Measurements from ENCODE around the gene TNFRSF25.

Gene TNFRSF25

GRCh38 chr1:6484826-6485167 lies 18.8 kb upstream of the TNFRSF25 start:
- H3K4me3 ChIP-seq (ENCODE audit: low read depth in 1 of 2, low read length in 2 of 2): no peak overlapping the region
- peaks cover 8 to 42% of the 10 kb centered on the region in 2 donors for H3K27me3 ChIP-seq (ENCODE audit: control insufficient read depth in 1 of 2, insufficient read depth in 2 of 2, low read length in 2 of 2)
- no peak overlapping the region for H3K9ac ChIP-seq (ENCODE audit: low read length)
- H3K36me3 ChIP-seq (ENCODE audit: insufficient read depth, low read length): no peaks in the 10 kb centered on the region
- H3K9me3 ChIP-seq (ENCODE audit: low read length): no peaks in the 10 kb centered on the region
- no peak overlapping the region for H3K27ac ChIP-seq (ENCODE audit: low read depth, low read length)
- peaks cover 10% of the 10 kb centered on the region for H3K4me1 ChIP-seq (ENCODE audit: insufficient read depth, low read length)

GRCh38 chr1:6483761-6484117 lies 17.8 kb upstream of the TNFRSF25 start:
- no peaks in the 10 kb centered on the region for H3K9me3 ChIP-seq (ENCODE audit: low read length)
- H3K4me3 ChIP-seq (ENCODE audit: low read depth in 1 of 2, low read length in 2 of 2): no peak overlapping the region
- H3K9ac ChIP-seq (ENCODE audit: low read length): no peak overlapping the region
- no peak overlapping the region for H3K27ac ChIP-seq (ENCODE audit: low read depth, low read length)
- peaks cover 10% of the 10 kb centered on the region for H3K4me1 ChIP-seq (ENCODE audit: insufficient read depth, low read length)
- H3K36me3 ChIP-seq (ENCODE audit: insufficient read depth, low read length): no peaks in the 10 kb centered on the region
- peaks cover 8 to 32% of the 10 kb centered on the region in 2 donors for H3K27me3 ChIP-seq (ENCODE audit: control insufficient read depth in 1 of 2, insufficient read depth in 2 of 2, low read length in 2 of 2)

DNA sequence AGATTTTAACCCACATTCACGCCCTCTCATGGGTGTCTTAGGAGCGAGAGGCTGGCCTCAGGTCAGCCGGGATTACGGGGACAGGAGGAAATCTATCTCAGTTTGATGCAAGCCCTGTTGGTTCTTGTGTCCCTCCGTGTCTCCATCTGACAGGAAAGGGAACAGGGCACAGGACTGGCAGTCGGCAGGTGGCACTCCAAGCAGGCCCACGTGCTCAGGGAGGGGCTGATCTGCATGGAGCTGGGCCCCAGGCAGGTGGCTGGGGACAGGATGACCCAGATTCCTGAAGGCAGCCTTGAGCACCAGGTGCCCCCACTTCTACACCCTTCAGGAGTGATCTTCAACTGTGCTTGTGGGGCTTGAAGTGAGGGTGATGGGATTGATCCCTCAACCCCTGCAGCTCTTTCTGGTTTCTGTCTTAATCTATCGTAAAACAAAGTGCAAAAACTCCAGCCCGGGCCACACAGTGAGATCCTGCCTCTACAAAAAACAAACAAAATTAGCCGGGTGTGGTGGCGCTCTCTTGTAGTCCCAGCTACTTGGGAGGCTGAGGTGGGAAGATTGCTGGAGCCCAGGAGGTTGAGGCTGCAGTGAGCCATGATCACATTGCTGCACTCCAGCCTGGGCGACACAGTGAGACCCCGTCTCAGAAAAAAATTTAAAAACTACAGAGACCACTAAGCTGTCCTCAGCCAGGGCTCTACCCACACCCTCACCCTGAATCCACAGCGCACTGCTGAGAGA lies 17.2 kb upstream of the TNFRSF25 start:
- Histone ChIP-seq H3K36me3 (ENCODE audit: insufficient read depth, low read length) (no peaks in the 10 kb centered on the region), H3K27me3 (ENCODE audit: control insufficient read depth in 1 of 2, insufficient read depth in 2 of 2, low read length in 2 of 2) (peaks cover 8 to 31% of the 10 kb centered on the region in 2 donors), H3K27ac (ENCODE audit: low read depth, low read length) (no peak overlapping the region), H3K4me1 (ENCODE audit: insufficient read depth, low read length) (peaks cover 10% of the 10 kb centered on the region), H3K4me3 (ENCODE audit: low read depth in 1 of 2, low read length in 2 of 2) (no peak overlapping the region), H3K9ac (ENCODE audit: low read length) (no peak overlapping the region), H3K9me3 (ENCODE audit: low read length) (no peaks in the 10 kb centered on the region)

GRCh38 chr1:6481820-6482219 lies 15.8 kb upstream of the TNFRSF25 start:
- no peak overlapping the region for H3K4me3 ChIP-seq (ENCODE audit: low read depth in 1 of 2, low read length in 2 of 2)
- H3K36me3 ChIP-seq (ENCODE audit: insufficient read depth, low read length): no peaks in the 10 kb centered on the region
- H3K4me1 ChIP-seq (ENCODE audit: insufficient read depth, low read length): peaks cover 10% of the 10 kb centered on the region
- peaks cover 8 to 27% of the 10 kb centered on the region in 2 donors for H3K27me3 ChIP-seq (ENCODE audit: control insufficient read depth in 1 of 2, insufficient read depth in 2 of 2, low read length in 2 of 2)
- H3K27ac ChIP-seq (ENCODE audit: low read depth, low read length): no peak overlapping the region
- no peak overlapping the region for H3K9ac ChIP-seq (ENCODE audit: low read length)
- H3K9me3 ChIP-seq (ENCODE audit: low read length): no peaks in the 10 kb centered on the region

GRCh38 chr1:6477039-6477820 lies 11.3 kb upstream of the TNFRSF25 start:
- H3K9me3 ChIP-seq (ENCODE audit: low read length): no peaks in the 10 kb centered on the region
- H3K4me1 ChIP-seq (ENCODE audit: insufficient read depth, low read length): no peaks in the 10 kb centered on the region
- no peaks in the 10 kb centered on the region for H3K36me3 ChIP-seq (ENCODE audit: insufficient read depth, low read length)
- no peak overlapping the region for H3K27ac ChIP-seq (ENCODE audit: low read depth, low read length)
- H3K27me3 ChIP-seq (ENCODE audit: control insufficient read depth in 1 of 2, insufficient read depth in 2 of 2, low read length in 2 of 2): no peaks in the 10 kb centered on the region
- no peak overlapping the region for H3K9ac ChIP-seq (ENCODE audit: low read length)
- H3K4me3 ChIP-seq (ENCODE audit: low read depth in 1 of 2, low read length in 2 of 2): no peak overlapping the region

DNA sequence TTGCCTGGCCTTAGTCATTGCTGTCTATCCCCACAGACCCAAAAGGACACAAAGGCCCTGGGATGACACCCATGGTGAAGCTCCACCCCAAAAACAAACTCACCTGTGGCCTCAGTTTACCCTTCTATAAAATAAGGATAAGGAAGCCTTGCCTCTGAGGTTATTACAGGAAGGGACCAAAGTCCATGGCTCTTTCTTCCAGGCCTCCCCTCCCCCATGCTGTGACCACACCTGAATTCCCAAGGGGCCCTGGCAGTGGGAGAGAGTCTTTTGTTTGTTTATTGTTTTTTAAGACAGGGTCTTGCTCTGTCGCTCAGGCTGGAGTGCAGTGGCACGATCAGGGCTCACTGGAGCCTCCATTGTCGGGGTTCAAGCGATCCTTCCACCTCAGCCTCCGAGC lies 10.5 kb upstream of the TNFRSF25 start:
- H3K9ac ChIP-seq (ENCODE audit: low read length): no peak overlapping the region
- H3K27ac ChIP-seq (ENCODE audit: low read depth, low read length): no peak overlapping the region
- H3K36me3 ChIP-seq (ENCODE audit: insufficient read depth, low read length): no peaks in the 10 kb centered on the region
- H3K27me3 ChIP-seq (ENCODE audit: control insufficient read depth in 1 of 2, insufficient read depth in 2 of 2, low read length in 2 of 2): no peaks in the 10 kb centered on the region
- no peaks in the 10 kb centered on the region for H3K9me3 ChIP-seq (ENCODE audit: low read length)
- no peaks in the 10 kb centered on the region for H3K4me1 ChIP-seq (ENCODE audit: insufficient read depth, low read length)
- no peak overlapping the region for H3K4me3 ChIP-seq (ENCODE audit: low read depth in 1 of 2, low read length in 2 of 2)

DNA sequence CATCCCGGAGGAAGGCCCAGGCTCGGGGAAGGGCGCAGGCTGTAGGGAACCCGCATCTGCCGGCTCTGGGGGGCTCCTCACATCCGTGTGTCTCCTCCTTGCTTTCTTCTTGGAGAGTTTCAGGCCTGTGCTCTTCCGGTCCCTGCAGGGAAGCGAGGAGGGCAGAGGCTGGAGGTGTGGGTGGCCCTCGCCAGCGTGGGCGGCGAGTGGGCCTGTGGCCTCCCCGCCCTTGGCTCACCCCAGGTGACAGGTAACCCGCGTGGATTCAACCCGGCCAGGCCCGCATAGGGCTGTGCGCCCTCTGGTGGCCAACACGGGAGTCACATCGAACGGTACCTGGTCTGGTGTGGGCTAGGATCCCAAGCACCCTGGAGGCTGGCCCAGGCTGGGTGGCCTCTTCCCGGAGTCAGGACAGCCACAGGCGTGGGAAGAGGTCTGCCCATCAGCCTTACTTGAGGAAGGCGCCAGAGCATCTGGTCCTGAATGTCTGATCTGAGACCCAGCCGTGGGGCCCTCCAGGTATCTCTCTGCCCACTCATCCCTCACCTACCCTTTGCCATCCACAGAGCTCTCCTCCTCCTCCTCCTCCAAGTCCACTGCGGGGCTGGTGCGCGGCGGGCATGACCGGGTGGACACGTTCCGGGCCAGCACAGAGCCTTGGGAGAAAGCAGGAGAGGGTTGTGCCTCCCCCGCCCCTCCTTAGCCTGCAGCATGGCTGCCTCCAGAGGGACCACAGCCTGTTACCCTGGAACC lies 9.6 kb upstream of the TNFRSF25 start:
- no peaks in the 10 kb centered on the region for H3K36me3 ChIP-seq (ENCODE audit: insufficient read depth, low read length)
- no peak overlapping the region for H3K27ac ChIP-seq (ENCODE audit: low read depth, low read length)
- H3K9ac ChIP-seq (ENCODE audit: low read length): no peak overlapping the region

GRCh38 chr1:6474815-6475282 lies 8.9 kb upstream of the TNFRSF25 start:
- Histone ChIP-seq H3K9ac (ENCODE audit: low read length) (no peak overlapping the region), H3K36me3 (ENCODE audit: insufficient read depth, low read length) (no peaks in the 10 kb centered on the region), H3K27ac (ENCODE audit: low read depth, low read length) (no peak overlapping the region), H3K27me3 (ENCODE audit: control insufficient read depth in 1 of 2, insufficient read depth in 2 of 2, low read length in 2 of 2) (no peaks in the 10 kb centered on the region), H3K4me3 (ENCODE audit: low read depth in 1 of 2, low read length in 2 of 2) (no peak overlapping the region), H3K9me3 (ENCODE audit: low read length) (no peaks in the 10 kb centered on the region), H3K4me1 (ENCODE audit: insufficient read depth, low read length) (no peaks in the 10 kb centered on the region)

More for the DNA sequence above, 9.6 kb upstream of the TNFRSF25 start:
- Histone ChIP-seq H3K27me3 (ENCODE audit: control insufficient read depth in 1 of 2, insufficient read depth in 2 of 2, low read length in 2 of 2) (no peaks in the 10 kb centered on the region), H3K4me3 (ENCODE audit: low read depth in 1 of 2, low read length in 2 of 2) (no peak overlapping the region), H3K4me1 (ENCODE audit: insufficient read depth, low read length) (no peaks in the 10 kb centered on the region), H3K9me3 (ENCODE audit: low read length) (no peaks in the 10 kb centered on the region)

GRCh38 chr1:6473974-6474814 lies 8.2 kb upstream of the TNFRSF25 start:
- no peak overlapping the region for H3K27ac ChIP-seq (ENCODE audit: low read depth, low read length)
- no peak overlapping the region for H3K9ac ChIP-seq (ENCODE audit: low read length)
- no peaks in the 10 kb centered on the region for H3K4me1 ChIP-seq (ENCODE audit: insufficient read depth, low read length)
- H3K9me3 ChIP-seq (ENCODE audit: low read length): no peaks in the 10 kb centered on the region
- H3K27me3 ChIP-seq (ENCODE audit: control insufficient read depth in 1 of 2, insufficient read depth in 2 of 2, low read length in 2 of 2): no peaks in the 10 kb centered on the region
- no peaks in the 10 kb centered on the region for H3K36me3 ChIP-seq (ENCODE audit: insufficient read depth, low read length)
- no peak overlapping the region for H3K4me3 ChIP-seq (ENCODE audit: low read depth in 1 of 2, low read length in 2 of 2)

DNA sequence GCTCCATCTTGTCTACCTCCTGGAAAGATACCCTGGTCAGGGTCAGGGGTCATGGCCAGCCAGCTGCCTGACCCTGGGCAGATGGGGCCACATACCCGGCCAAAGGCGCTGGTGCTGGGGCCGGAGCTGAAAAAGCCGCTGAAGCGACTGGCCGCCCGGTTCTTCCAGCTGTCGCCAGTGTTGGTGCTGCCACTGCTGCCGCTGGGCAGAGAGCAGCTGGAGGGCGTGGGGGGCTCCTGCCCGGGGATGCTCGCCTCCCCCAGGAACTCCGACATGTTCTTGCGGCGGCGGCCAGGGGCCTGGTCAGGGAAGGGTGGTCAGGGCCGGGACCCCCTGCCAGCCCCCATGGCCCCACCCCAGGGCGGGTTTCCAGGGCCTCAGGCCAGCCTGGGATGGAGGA lies 7.2 kb upstream of the TNFRSF25 start:
- no peaks in the 10 kb centered on the region for H3K36me3 ChIP-seq (ENCODE audit: insufficient read depth, low read length)
- no peak overlapping the region for H3K4me3 ChIP-seq (ENCODE audit: low read depth in 1 of 2, low read length in 2 of 2)
- H3K9me3 ChIP-seq (ENCODE audit: low read length): no peaks in the 10 kb centered on the region
- H3K27ac ChIP-seq (ENCODE audit: low read depth, low read length): no peak overlapping the region
- H3K27me3 ChIP-seq (ENCODE audit: control insufficient read depth in 1 of 2, insufficient read depth in 2 of 2, low read length in 2 of 2): no peaks in the 10 kb centered on the region
- no peaks in the 10 kb centered on the region for H3K4me1 ChIP-seq (ENCODE audit: insufficient read depth, low read length)
- no peak overlapping the region for H3K9ac ChIP-seq (ENCODE audit: low read length)

DNA sequence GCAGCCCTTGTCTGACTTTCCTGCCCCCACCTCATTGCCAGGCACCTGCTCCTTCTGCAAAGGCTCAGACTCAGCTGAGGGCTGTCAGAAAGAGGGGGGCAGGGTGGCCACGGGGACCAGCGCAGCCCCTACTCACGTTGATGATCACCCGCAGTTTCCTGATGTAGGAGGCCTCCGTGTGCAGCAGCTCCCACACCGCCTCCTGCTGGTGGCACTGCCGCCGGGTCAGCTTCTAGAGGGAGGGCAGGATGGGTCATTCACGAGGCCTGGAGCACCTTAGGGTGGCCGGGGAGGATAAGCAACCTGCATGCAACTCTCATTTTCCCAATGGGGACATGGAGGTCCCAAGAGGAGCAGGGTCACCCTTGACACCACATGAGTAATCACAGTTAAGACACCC lies 6.4 kb upstream of the TNFRSF25 start:
- Histone ChIP-seq H3K4me3 (ENCODE audit: low read depth in 1 of 2, low read length in 2 of 2) (no peak overlapping the region), H3K9ac (ENCODE audit: low read length) (no peak overlapping the region), H3K27ac (ENCODE audit: low read depth, low read length) (no peak overlapping the region), H3K27me3 (ENCODE audit: control insufficient read depth in 1 of 2, insufficient read depth in 2 of 2, low read length in 2 of 2) (no peaks in the 10 kb centered on the region), H3K4me1 (ENCODE audit: insufficient read depth, low read length) (no peaks in the 10 kb centered on the region), H3K9me3 (ENCODE audit: low read length) (no peaks in the 10 kb centered on the region), H3K36me3 (ENCODE audit: insufficient read depth, low read length) (no peaks in the 10 kb centered on the region)

Measured in muscle layer of colon (tissue), 2 donors.